Panc1 (cell line): ENCODE results near the gene SPACA6. TPM values are rescaled to one million over a fixed set of nuclear protein-coding genes. Genes with fewer than 3 reads are reported as not detected.

Source experiments
- ATAC-seq: fragments of 200-7000 bp; cut with Tn5 transposase; 2 replicates; pipeline ENCODE4 v1.9.1; 2020; ENCODE audit warnings: mild to moderate bottlenecking, moderate library complexity
- BruUV-seq: library from RNA; stranded (reverse); fragments of 400-500 nt; replicated peaks from 2 replicates; lab custom pipeline; 2021; lab: Mats Ljungman, UMichigan
- CTCF ChIA-PET: fragments of 300-600 bp; sonication (Branson Sonifier 250); formaldehyde crosslinking; loops from one replicate; lab custom pipeline; 2022; ENCODE audit warnings: antibody characterized with exemption; lab: Charles Lee
- POLR2A ChIA-PET: fragments of 300-600 bp; sonication (Branson Sonifier 250); formaldehyde crosslinking; loops from one replicate; lab custom pipeline; 2022; ENCODE audit warnings: antibody characterized with exemption; lab: Charles Lee
- DNase-seq: peaks from one replicate; pipeline ENCODE4 v3.0.0-alpha.2; 2010; ENCODE audit warnings: low read depth, low spot score
- H3K27ac ChIP-seq: 2 replicates; pipeline ENCODE4 v1.5.1; 2011; ENCODE audit warnings: mild to moderate bottlenecking, low read length, inconsistent platforms
- H3K27me3 ChIP-seq: fragments of 200-500 bp; sonication (Bioruptor generic); 2 replicates; pipeline ENCODE4 v1.6.0; 2014; ENCODE audit warnings: low read length, inconsistent platforms; ENCODE audit not compliant: control insufficient read depth, insufficient read depth
- H3K36me3 ChIP-seq: fragments of 200-500 bp; sonication (Bioruptor generic); 2 replicates; pipeline ENCODE4 v1.5.1; 2014; ENCODE audit warnings: inconsistent platforms, mild to moderate bottlenecking, low read length, moderate library complexity; ENCODE audit not compliant: control insufficient read depth, insufficient read depth
- H3K4me1 ChIP-seq: 2 replicates; pipeline ENCODE4 v1.5.1; 2011; ENCODE audit warnings: inconsistent platforms, mild to moderate bottlenecking, low read length, moderate library complexity; ENCODE audit not compliant: control insufficient read depth, insufficient read depth
- H3K4me3 ChIP-seq, 2 experiments: 2 replicates each; pipeline ENCODE4 v1.5.1; 2011 to 2012; ENCODE audit warnings: low read depth in 2 of 2, low read length in 2 of 2, mild to moderate bottlenecking in 2 of 2, inconsistent platforms in 1 of 2, moderate library complexity in 1 of 2
- H3K9me3 ChIP-seq: fragments of 200-500 bp; sonication (Bioruptor generic); 2 replicates; pipeline ENCODE4 v1.5.1; 2014; ENCODE audit warnings: low read depth, mild to moderate bottlenecking, inconsistent platforms, low read length, moderate library complexity; ENCODE audit not compliant: control insufficient read depth, insufficient read depth
- POLR2AphosphoS5 ChIP-seq: IDR thresholded peaks from 2 replicates; pipeline ENCODE4 v1.6.1; 2012; ENCODE audit warnings: mild to moderate bottlenecking, low read depth, low read length, moderate library complexity
- SIN3A ChIP-seq: IDR thresholded peaks from 2 replicates; pipeline ENCODE4 v1.6.1; 2012; ENCODE audit warnings: low read depth, mild to moderate bottlenecking, low read length, moderate library complexity, borderline replicate concordance; ENCODE audit not compliant: insufficient read depth
- TCF7L2 ChIP-seq: IDR thresholded peaks from 2 replicates; pipeline ENCODE4 v1.6.1; 2011; ENCODE audit warnings: mild to moderate bottlenecking, low read depth, low read length, inconsistent platforms
- in situ Hi-C: cut with HindIII; loops from 2 replicates; pipeline ENCODE4 v1.10.0; 2016; ENCODE audit warnings: low sequenced_read_pairs, low pct_unique_long_range_greater_than_20kb
- intact Hi-C: fragments of 100-400 bp; cut with micrococcal nuclease; formaldehyde crosslinking; loops from one replicate; pipeline ENCODE4 v1.10.0; 2022; ENCODE audit not compliant: unreplicated experiment
- total RNA-seq: library from RNA; stranded (reverse); gene quantifications from one replicate; pipeline ENCODE4 v1.2.1, GENCODE V29; 2021; ENCODE audit not compliant: unreplicated experiment
- TF ChIP-seq, protein P1 (sequence below): fragments of 450-650 bp; IDR thresholded peaks from 2 replicates; pipeline ENCODE4 v1.5.1; 2017; ENCODE audit warnings: mild to moderate bottlenecking
- TF ChIP-seq, protein P2 (sequence below), 2 experiments: IDR thresholded peaks; 2 replicates each; pipeline ENCODE4 v1.6.1; 2011 to 2012; ENCODE audit warnings: low read depth in 2 of 2, control low read depth in 1 of 2, low read length in 1 of 2, mild to moderate bottlenecking in 1 of 2, moderate library complexity in 1 of 2; ENCODE audit not compliant: insufficient read depth in 1 of 2

The SPACA6 gene
- total RNA-seq, 1 experiment from 2014 or later: 14.3 TPM

DNA sequence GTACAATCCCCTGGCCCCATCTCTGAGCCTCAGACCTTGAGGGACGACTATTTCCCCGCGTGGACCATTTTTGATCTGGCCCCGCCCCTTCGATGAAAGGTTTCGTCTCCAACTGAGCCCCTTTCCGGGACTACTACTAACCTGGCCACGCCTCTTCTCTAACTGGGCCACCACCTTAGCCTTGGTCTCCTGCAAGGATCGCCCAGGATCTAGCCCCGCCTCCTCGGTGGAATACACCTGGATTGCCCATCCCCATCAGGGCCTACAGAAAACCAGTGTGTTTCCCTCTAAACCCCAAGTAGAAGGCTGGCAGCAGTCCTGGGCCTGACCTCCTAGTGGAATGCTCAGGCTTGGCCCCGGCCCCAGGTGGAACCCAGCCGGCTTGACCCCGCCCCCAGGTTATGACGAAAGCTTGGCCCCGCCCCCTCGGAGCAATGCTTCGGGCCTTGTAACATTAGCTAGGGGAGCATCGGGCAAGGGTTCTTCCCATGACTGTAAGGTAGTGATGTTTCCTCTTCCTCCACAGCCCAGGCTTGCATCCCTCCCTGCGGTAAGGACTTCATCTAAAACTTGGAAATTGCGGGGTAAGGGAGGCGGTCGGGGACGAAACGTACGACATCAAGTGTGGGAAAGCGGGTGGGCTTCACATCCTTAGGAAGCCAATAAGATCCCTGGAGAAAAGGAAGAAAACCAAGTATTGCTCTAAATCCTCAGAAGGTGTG is 9.1 kb downstream of the SPACA6 start:
- no TSS peak for BruUV-seq
- in situ Hi-C loops (no loop called here), intact Hi-C loops (no loop called here)
- Histone ChIP-seq H3K9me3 (no peaks in the 10 kb centered on the region), H3K27ac (peak overlapping the region; percentile 29; the same call in 1 of the 2 replicates), H3K4me1 (peaks cover 10% of the 10 kb centered on the region), H3K27me3 (no peaks in the 10 kb centered on the region), H3K4me3 (peak overlapping the region; percentile 47 to 72; a peak in 3 of 4 replicates), H3K36me3 (peaks cover 2% of the 10 kb centered on the region; the same call in 1 of the 2 replicates)
- TF ChIP-seq, protein P1, sequence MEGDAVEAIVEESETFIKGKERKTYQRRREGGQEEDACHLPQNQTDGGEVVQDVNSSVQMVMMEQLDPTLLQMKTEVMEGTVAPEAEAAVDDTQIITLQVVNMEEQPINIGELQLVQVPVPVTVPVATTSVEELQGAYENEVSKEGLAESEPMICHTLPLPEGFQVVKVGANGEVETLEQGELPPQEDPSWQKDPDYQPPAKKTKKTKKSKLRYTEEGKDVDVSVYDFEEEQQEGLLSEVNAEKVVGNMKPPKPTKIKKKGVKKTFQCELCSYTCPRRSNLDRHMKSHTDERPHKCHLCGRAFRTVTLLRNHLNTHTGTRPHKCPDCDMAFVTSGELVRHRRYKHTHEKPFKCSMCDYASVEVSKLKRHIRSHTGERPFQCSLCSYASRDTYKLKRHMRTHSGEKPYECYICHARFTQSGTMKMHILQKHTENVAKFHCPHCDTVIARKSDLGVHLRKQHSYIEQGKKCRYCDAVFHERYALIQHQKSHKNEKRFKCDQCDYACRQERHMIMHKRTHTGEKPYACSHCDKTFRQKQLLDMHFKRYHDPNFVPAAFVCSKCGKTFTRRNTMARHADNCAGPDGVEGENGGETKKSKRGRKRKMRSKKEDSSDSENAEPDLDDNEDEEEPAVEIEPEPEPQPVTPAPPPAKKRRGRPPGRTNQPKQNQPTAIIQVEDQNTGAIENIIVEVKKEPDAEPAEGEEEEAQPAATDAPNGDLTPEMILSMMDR: no peak
- no peak for TF ChIP-seq SIN3A
- TF ChIP-seq, protein P2, sequence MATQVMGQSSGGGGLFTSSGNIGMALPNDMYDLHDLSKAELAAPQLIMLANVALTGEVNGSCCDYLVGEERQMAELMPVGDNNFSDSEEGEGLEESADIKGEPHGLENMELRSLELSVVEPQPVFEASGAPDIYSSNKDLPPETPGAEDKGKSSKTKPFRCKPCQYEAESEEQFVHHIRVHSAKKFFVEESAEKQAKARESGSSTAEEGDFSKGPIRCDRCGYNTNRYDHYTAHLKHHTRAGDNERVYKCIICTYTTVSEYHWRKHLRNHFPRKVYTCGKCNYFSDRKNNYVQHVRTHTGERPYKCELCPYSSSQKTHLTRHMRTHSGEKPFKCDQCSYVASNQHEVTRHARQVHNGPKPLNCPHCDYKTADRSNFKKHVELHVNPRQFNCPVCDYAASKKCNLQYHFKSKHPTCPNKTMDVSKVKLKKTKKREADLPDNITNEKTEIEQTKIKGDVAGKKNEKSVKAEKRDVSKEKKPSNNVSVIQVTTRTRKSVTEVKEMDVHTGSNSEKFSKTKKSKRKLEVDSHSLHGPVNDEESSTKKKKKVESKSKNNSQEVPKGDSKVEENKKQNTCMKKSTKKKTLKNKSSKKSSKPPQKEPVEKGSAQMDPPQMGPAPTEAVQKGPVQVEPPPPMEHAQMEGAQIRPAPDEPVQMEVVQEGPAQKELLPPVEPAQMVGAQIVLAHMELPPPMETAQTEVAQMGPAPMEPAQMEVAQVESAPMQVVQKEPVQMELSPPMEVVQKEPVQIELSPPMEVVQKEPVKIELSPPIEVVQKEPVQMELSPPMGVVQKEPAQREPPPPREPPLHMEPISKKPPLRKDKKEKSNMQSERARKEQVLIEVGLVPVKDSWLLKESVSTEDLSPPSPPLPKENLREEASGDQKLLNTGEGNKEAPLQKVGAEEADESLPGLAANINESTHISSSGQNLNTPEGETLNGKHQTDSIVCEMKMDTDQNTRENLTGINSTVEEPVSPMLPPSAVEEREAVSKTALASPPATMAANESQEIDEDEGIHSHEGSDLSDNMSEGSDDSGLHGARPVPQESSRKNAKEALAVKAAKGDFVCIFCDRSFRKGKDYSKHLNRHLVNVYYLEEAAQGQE (IDR thresholded peaks at IDR 0.05; ENCODE audit: insufficient read depth in 1 of 2, low read depth in 2 of 2, low read length in 1 of 2): no peak
- TF ChIP-seq TCF7L2: no peak
- TF ChIP-seq POLR2AphosphoS5: no peak
- ChIA-PET POLR2A (no interaction called here), CTCF (no interaction called here)
- no peak for DNase-seq
- peak; percentile 59 for ATAC-seq

DNA sequence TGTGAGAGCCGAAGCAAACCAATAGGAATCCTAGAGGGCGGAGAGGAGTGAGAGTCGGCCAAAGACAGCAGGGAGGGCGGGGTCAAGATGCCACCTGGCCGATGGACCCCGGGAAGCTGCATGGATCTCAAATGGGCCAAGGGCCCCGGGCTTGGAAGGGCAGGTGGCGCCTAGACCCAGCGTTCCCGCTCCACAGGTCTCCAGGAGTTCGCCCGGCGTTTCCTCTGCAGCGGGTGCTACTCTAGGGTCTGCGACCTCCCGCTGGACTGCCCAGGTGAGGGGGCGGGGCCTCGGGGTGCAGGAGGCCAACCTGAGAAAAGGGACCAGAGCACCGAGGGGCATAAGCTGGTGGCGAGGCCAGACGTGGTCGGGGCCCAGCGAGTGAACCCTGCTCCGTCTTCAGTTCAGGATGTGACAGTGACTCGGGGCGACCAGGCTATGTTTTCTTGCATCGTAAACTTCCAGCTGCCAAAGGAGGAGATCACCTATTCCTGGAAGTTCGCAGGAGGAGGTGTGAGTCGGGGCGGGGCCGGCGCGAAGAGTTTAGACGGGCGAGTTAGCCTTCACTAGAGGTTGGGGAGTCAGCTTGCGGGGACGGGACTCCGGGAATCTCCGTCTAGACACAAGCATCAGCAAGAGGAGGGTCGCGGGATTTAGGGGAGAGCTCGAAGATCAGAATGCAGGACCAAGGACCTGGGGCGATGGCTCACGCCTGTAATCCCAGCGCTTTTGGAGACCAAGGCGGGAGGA is 9.9 kb downstream of the SPACA6 start:
- peak overlapping the region; percentile 47 to 72 for H3K4me3 ChIP-seq
- peaks cover 2% of the 10 kb centered on the region; the same call in 1 of the 2 replicates for H3K36me3 ChIP-seq
- H3K27ac ChIP-seq: peak overlapping the region; percentile 51; the same call in 1 of the 2 replicates
- ATAC-seq (peak; percentile 65), DNase-seq (no peak)
- CTCF ChIA-PET: interaction anchor here (0.7 to 0.8 kb wide), 2 partner anchors 74 to 535 kb away, joined by 3 read pairs; no protein-coding TSS in a partner anchor
- TF ChIP-seq TCF7L2 (no peak), POLR2AphosphoS5 (no peak), SIN3A (no peak)
- TF ChIP-seq, protein P2 (IDR thresholded peaks at IDR 0.05; ENCODE audit: insufficient read depth in 1 of 2, low read depth in 2 of 2, low read length in 1 of 2): no peak
- TF ChIP-seq, protein P1: no peak
- H3K9me3 ChIP-seq: no peaks in the 10 kb centered on the region
- in situ Hi-C loops (no loop called here), intact Hi-C loops (no loop called here)
- H3K4me1 ChIP-seq: peaks cover 10% of the 10 kb centered on the region
- no peaks in the 10 kb centered on the region for H3K27me3 ChIP-seq
- POLR2A ChIA-PET: interaction anchor here (0.6 kb wide), 1 partner anchor 1829 kb away, joined by 3 read pairs; no protein-coding TSS in a partner anchor
- BruUV-seq: no TSS peak
